HCT116 (cell line): Measurements from ENCODE around the gene METTL1.

ENCODE experiments used
- POLR2A ChIP-seq: IDR thresholded peaks from 2 replicates; pipeline ENCODE4 v1.7.0; 2011; ENCODE audit warnings: borderline replicate concordance; ENCODE audit not compliant: insufficient read depth, insufficient read length; ENCODE audit errors: extremely low read depth
- SIN3A ChIP-seq: IDR thresholded peaks from 2 replicates; pipeline ENCODE4 v1.6.1; 2012; ENCODE audit warnings: low read depth
- TF ChIP-seq, protein P1 (sequence below): IDR thresholded peaks from 2 replicates; pipeline ENCODE4 v1.6.1; 2012

DNA sequence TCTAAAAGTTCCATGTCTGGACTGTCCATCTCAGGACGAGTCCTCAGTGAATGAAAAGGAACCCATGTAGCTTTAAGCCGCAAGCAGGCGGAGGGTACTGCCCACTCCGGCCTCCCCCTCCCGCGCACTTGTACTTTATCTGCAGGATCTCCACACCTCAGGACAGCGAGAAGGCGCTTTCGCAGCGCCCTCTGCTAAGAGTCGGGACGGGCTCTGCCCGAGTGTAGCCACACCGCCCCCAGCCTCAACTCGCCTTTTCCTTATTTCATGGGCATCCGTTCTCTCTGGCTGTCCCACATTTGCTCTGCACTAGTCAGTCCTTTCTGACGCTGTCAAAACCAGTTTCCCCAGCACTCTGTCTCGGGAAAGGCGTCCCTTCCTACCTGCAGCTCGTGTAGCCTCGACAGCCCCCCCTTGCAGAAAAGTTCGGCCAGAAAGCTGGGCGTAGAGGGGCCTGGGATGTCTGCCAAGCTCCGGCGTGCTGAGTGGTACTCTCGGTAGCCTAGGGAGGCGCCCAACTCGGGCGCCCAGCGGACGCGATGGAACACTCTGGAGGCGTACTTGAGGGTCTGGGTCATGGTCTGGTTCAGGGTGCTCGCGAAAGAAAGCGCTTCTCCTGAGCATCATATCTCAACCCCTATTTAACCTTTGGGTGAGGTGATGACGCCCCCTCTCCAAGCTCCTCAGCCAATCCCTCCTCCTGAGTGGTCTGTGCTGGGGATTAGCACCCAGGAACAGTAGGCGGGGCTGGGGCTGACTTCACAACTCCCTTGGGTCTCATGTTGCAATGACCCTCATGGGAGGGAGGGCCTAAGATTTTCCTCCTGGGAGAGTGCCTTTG, 5.2 kb downstream of the METTL1 start, which contains the start of gene CYP27B1:
- TF ChIP-seq SIN3A (no peak), POLR2A (peak; percentile 45)
- TF ChIP-seq, protein P1, sequence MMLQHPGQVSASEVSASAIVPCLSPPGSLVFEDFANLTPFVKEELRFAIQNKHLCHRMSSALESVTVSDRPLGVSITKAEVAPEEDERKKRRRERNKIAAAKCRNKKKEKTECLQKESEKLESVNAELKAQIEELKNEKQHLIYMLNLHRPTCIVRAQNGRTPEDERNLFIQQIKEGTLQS, result no peak
